GM12891 (cell line): ENCODE measurements around the gene TSC22D3.
"Not testable (repeated sequence)": the region's sequence is repeated elsewhere in the genome, so short reads cannot be mapped to it uniquely, and the experiment has no call there.

Experiments used
- PAX5 ChIP-seq: IDR thresholded peaks from 2 replicates; pipeline ENCODE4 v1.6.1; 2011; ENCODE audit warnings: low read length, moderate library complexity, mild to moderate bottlenecking; ENCODE audit not compliant: insufficient read depth, severe bottlenecking
- POLR2A ChIP-seq: IDR thresholded peaks from 2 replicates; pipeline ENCODE4 v1.6.1; 2011; ENCODE audit warnings: low read depth, low read length, control low read depth
- POLR2AphosphoS5 ChIP-seq: IDR thresholded peaks from 2 replicates; pipeline ENCODE4 v1.6.1; 2011; ENCODE audit warnings: low read depth, low read length, control low read depth
- POU2F2 ChIP-seq: IDR thresholded peaks from 2 replicates; pipeline ENCODE4 v1.6.1; 2011; ENCODE audit warnings: low read depth, mild to moderate bottlenecking, control low read depth, low read length, moderate library complexity
- SPI1 ChIP-seq: IDR thresholded peaks from 2 replicates; pipeline ENCODE4 v1.6.1; 2011; ENCODE audit warnings: low read depth, low read length, control low read depth
- TAF1 ChIP-seq: IDR thresholded peaks from 2 replicates; pipeline ENCODE4 v1.6.1; 2011; ENCODE audit warnings: low read depth, low read length, control low read depth

- not testable (repeated sequence) for TF ChIP-seq POLR2A, TAF1, POLR2AphosphoS5, SPI1, PAX5, POU2F2
These were observed 106.9 kb downstream of the TSC22D3 start for GRCh38 chrX:107668710-107669109.
